ENCODE measurements around the gene C16orf87.
"Not testable (repeated sequence)": the region's sequence is repeated elsewhere in the genome, so short reads cannot be mapped to it uniquely, and the experiment has no call there.

C16orf87 gene

GRCh38 chr16:46830902-46831647, at the start of gene C16orf87:
C16orf87 (minus strand) TSS chr16:46831180; CDS start chr16:46831149, 31 bp downstream.
- DNase-seq (ENCODE audit: low spot score) = peak; percentile 94

GRCh38 chr16:46875243-46875642, 44.3 kb upstream of the C16orf87 start:
- DNase-seq (ENCODE audit: low spot score) = no peak

- DNase-seq (ENCODE audit: low spot score) = no peak
These were observed 42.2 kb upstream of the C16orf87 start for GRCh38 chr16:46873201-46873600.

- no peak for DNase-seq (ENCODE audit: low spot score)
These were observed 40.6 kb upstream of the C16orf87 start for GRCh38 chr16:46871597-46871996.

- DNase-seq (ENCODE audit: low spot score) = not testable (repeated sequence)
These were observed 37.9 kb upstream of the C16orf87 start for GRCh38 chr16:46868891-46869290.

GRCh38 chr16:46867486-46867885, 36.5 kb upstream of the C16orf87 start:
- DNase-seq (ENCODE audit: low spot score) = not testable (repeated sequence)

- DNase-seq (ENCODE audit: low spot score) = no peak
These were observed 35.3 kb upstream of the C16orf87 start for GRCh38 chr16:46866286-46866685.

GRCh38 chr16:46862555-46863447, 31.8 kb upstream of the C16orf87 start:
- no peak for DNase-seq (ENCODE audit: low spot score)

GRCh38 chr16:46859719-46860152, 28.8 kb upstream of the C16orf87 start:
- DNase-seq (ENCODE audit: low spot score) = no peak

- DNase-seq (ENCODE audit: low spot score) = no peak
These were observed 27.2 kb upstream of the C16orf87 start for GRCh38 chr16:46858151-46858550.

- DNase-seq (ENCODE audit: low spot score) = peak; percentile 56
These were observed 26.5 kb upstream of the C16orf87 start for GRCh38 chr16:46857368-46857945.

GRCh38 chr16:46855389-46855788, 24.4 kb upstream of the C16orf87 start:
- DNase-seq (ENCODE audit: low spot score) = no peak

- no peak for DNase-seq (ENCODE audit: low spot score)
These were observed 23.9 kb upstream of the C16orf87 start for GRCh38 chr16:46854846-46855245.

- DNase-seq (ENCODE audit: low spot score) = peak; percentile 83
These were observed 22.9 kb upstream of the C16orf87 start for GRCh38 chr16:46853713-46854443.

- no peak for DNase-seq (ENCODE audit: low spot score)
These were observed 21.1 kb upstream of the C16orf87 start for GRCh38 chr16:46852130-46852529.

- no peak for DNase-seq (ENCODE audit: low spot score)
These were observed 19.9 kb upstream of the C16orf87 start for GRCh38 chr16:46850619-46851555.

GRCh38 chr16:46848768-46849764, 18.1 kb upstream of the C16orf87 start:
- DNase-seq (ENCODE audit: low spot score) = no peak

- no peak for DNase-seq (ENCODE audit: low spot score)
These were observed 15.0 kb upstream of the C16orf87 start for GRCh38 chr16:46845952-46846351.

GRCh38 chr16:46844771-46845170, 13.8 kb upstream of the C16orf87 start:
- no peak for DNase-seq (ENCODE audit: low spot score)

All from D341Med (cell line).